ENCODE measurements around the gene PLET1.

DNA sequence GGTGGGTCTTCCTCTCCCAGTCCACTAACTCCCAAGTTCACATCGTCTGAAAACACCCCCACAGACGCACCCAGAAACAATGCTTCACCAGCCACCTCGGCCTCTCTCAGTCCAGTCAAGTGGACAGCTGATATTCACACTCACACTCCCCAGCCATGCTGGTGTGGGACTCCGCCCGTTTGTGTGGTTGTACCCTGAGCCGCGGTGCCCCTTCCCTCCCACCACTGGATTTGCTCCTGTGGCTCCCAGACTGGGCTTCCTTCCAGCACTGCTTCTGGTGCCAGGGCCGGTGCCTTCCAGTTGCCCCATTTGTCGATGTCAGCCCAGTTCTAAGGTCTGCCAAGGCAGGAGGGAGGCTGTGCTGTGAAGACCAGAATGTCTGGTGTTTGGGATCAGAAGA lies 37.9 kb upstream of the PLET1 start:
- TF ChIP-seq CTCF (IDR thresholded peaks at IDR 0.05) (no peak), POLR2A (IDR thresholded peaks at IDR 0.05) (no peak)

Measured in prostate gland (tissue), 2 donors.